SK-N-SH treated with all-trans-retinoic acid at 6 μM for 48 hours (cell line): Measurements from ENCODE around the gene CDC42SE2.

Experiments
- ARNTL ChIP-seq: fragments of 450-650 bp; formaldehyde crosslinking; IDR thresholded peaks from 2 replicates; pipeline ENCODE4 v1.5.0; 2020; ENCODE audit warnings: low read depth, mild to moderate bottlenecking, moderate library complexity, borderline replicate concordance
- BACH2 ChIP-seq: fragments of 250-450 bp; sonication (Bioruptor Pico); IDR thresholded peaks from 2 replicates; pipeline ENCODE4 v1.9.0; 2021; ENCODE audit warnings: mild to moderate bottlenecking, borderline replicate concordance
- GLIS3 ChIP-seq: fragments of 250-450 bp; sonication (Bioruptor Pico); IDR thresholded peaks from 2 replicates; pipeline ENCODE4 v1.5.0; 2020; ENCODE audit warnings: mild to moderate bottlenecking, moderate library complexity
- OSR1 ChIP-seq: fragments of 250-450 bp; sonication (Bioruptor Pico); IDR thresholded peaks from 2 replicates; pipeline ENCODE4 v1.8.0; 2022; ENCODE audit warnings: moderate library complexity, mild to moderate bottlenecking, inconsistent platforms
- PATZ1 ChIP-seq: fragments of 250-450 bp; sonication (Bioruptor Pico); IDR thresholded peaks from 2 replicates; pipeline ENCODE4 v1.8.0; 2020; ENCODE audit warnings: mild to moderate bottlenecking, moderate library complexity, borderline replicate concordance
- POU6F1 ChIP-seq: fragments of 250-450 bp; sonication (Bioruptor Pico); IDR thresholded peaks from 2 replicates; pipeline ENCODE4 v1.8.0; 2021; ENCODE audit warnings: low read depth, mild to moderate bottlenecking, moderate library complexity, borderline replicate concordance
- PPARA ChIP-seq: fragments of 250-450 bp; sonication (Bioruptor Pico); IDR thresholded peaks from 2 replicates; pipeline ENCODE4 v1.5.0; 2020; ENCODE audit warnings: mild to moderate bottlenecking, borderline replicate concordance
- TCF4 ChIP-seq: fragments of 250-450 bp; sonication (Bioruptor Pico); IDR thresholded peaks from 2 replicates; pipeline ENCODE4 v1.8.0; 2021; ENCODE audit warnings: mild to moderate bottlenecking, moderate library complexity, borderline replicate concordance
- ZFP30 ChIP-seq: fragments of 450-650 bp; formaldehyde crosslinking; IDR thresholded peaks from 2 replicates; pipeline ENCODE4 v1.5.0; 2022; ENCODE audit warnings: mild to moderate bottlenecking, moderate library complexity
- ZNF565 ChIP-seq: fragments of 450-650 bp; formaldehyde crosslinking; conservative IDR thresholded peaks from 2 replicates; pipeline ENCODE4 v1.5.0; 2020; ENCODE audit warnings: low read depth, mild to moderate bottlenecking, moderate library complexity
- ZNF8 ChIP-seq: fragments of 450-650 bp; formaldehyde crosslinking; IDR thresholded peaks from 2 replicates; pipeline ENCODE4 v1.5.0; 2020; ENCODE audit warnings: mild to moderate bottlenecking, moderate library complexity

- TF ChIP-seq POU6F1 (no peak), ZNF8 (CRISPR knock-in tag) (no peak), OSR1 (no peak), GLIS3 (CRISPR knock-in tag) (no peak), ZNF565 (CRISPR knock-in tag) (no peak), ARNTL (CRISPR knock-in tag) (no peak), TCF4 (CRISPR knock-in tag) (no peak), PATZ1 (CRISPR knock-in tag) (no peak), ZFP30 (CRISPR knock-in tag) (no peak), BACH2 (CRISPR knock-in tag) (no peak), PPARA (CRISPR knock-in tag) (no peak)
Observed at GRCh38 chr5:131384616-131385214, 120.9 kb downstream of the CDC42SE2 start.
